K562 (cell line): Measurements from ENCODE around the gene POLR1A. TPM values are rescaled to one million over a fixed set of nuclear protein-coding genes. Genes with fewer than 3 reads are reported as not detected.
A peak's percentile ranks its signal among the peaks of the same experiment; 100 is the strongest.

Source experiments
- ATAC-seq: fragments of 200-7000 bp; cut with Tn5 transposase; 3 replicates; pipeline ENCODE4 v1.9.1; 2020; ENCODE audit warnings: moderate library complexity
- BruUV-seq: library from RNA; stranded (reverse); fragments of 400-500 nt; replicated peaks from 2 replicates; lab custom pipeline; 2021; lab: Mats Ljungman, UMichigan
- CTCF ChIA-PET: fragments of 300-600 bp; formaldehyde crosslinking; extraction: SDS; loops from one replicate; lab custom pipeline; 2021; ENCODE audit warnings: low intra/inter-chr PET ratio; lab: Yijun Ruan, JAX
- POLR2A ChIA-PET: fragments of 300-600, 350-650 bp; sonication (Branson Sonifier 250); formaldehyde crosslinking; extraction: SDS; loops from one replicate; lab custom pipeline; 2021; ENCODE audit warnings: antibody characterized with exemption, inconsistent platforms; lab: Yijun Ruan, JAX
- DNase-seq, 4 experiments: peaks; one replicate each; pipeline versions ENCODE4 v3.0.0 to v3.0.0-alpha.2; 2011 to 2018; ENCODE audit warnings: low spot score in 3 of 4, mixed read lengths in 3 of 4; ENCODE audit errors: extremely low read depth in 1 of 4
- FAIRE-seq: peaks from 2 replicates; lab custom pipeline; 2011; peaks lifted over from hg19 to GRCh38; lab: Jason Lieb, UNC
- H2AFZ ChIP-seq: 2 replicates; pipeline ENCODE4 v1.6.0; 2011; ENCODE audit warnings: low read depth, low read length, control low read depth, inconsistent platforms
- H3K27ac ChIP-seq: fragments of 200-600 bp; 3 replicates; pipeline ENCODE4 v1.8.0; 2011; ENCODE audit warnings: low read depth, mild to moderate bottlenecking, control low read depth, inconsistent platforms, low read length, moderate library complexity, mixed read lengths; ENCODE audit errors: extremely low read depth
- H3K27me3 ChIP-seq, 2 experiments: fragments of 300-600 bp in 1 of 2; 2 replicates in 1 of 2; 3 replicates in 1 of 2; pipeline versions ENCODE4 v1.6.0 to v1.8.0; 2011; ENCODE audit warnings: inconsistent platforms in 2 of 2, low read length in 2 of 2, mild to moderate bottlenecking in 1 of 2, mixed read lengths in 1 of 2, moderate library complexity in 1 of 2; ENCODE audit not compliant: control insufficient read depth in 2 of 2, insufficient read depth in 2 of 2
- H3K36me3 ChIP-seq: fragments of 300-600 bp; 3 replicates; pipeline ENCODE4 v1.8.0; 2011; ENCODE audit warnings: mild to moderate bottlenecking, low read length, inconsistent platforms; ENCODE audit not compliant: control insufficient read depth, insufficient read depth
- H3K4me1 ChIP-seq, 2 experiments: fragments of 200-600 bp in 1 of 2; replicated peaks in 1 of 2; 2 replicates in 1 of 2; 3 replicates in 1 of 2; pipeline versions ENCODE4 v1.5.1 to v1.8.0; 2011; ENCODE audit warnings: inconsistent platforms in 2 of 2, low read length in 2 of 2, mild to moderate bottlenecking in 1 of 2, mixed read lengths in 1 of 2, moderate library complexity in 1 of 2; ENCODE audit not compliant: control insufficient read depth in 2 of 2, insufficient read depth in 2 of 2
- H3K4me2 ChIP-seq: 2 replicates; pipeline ENCODE4 v1.6.1; 2011; ENCODE audit warnings: low read length, control low read depth, inconsistent platforms, mixed read lengths; ENCODE audit not compliant: insufficient read depth
- H3K4me3 ChIP-seq: fragments of 200-600 bp; sonication (generic), shearing (Covaris generic); 2 replicates; pipeline ENCODE4 v1.5.1; 2016; ENCODE audit warnings: control low read depth, inconsistent platforms
- H3K79me2 ChIP-seq: fragments of 200-600 bp; 3 replicates; pipeline ENCODE4 v1.8.0; 2011; ENCODE audit warnings: low read length, inconsistent platforms; ENCODE audit not compliant: control insufficient read depth, insufficient read depth
- H3K9ac ChIP-seq, 2 experiments: 2 replicates each; pipeline versions ENCODE4 v1.6.0 to v1.6.1; 2011; ENCODE audit warnings: low read depth in 2 of 2, low read length in 2 of 2, control low read depth in 1 of 2, inconsistent platforms in 1 of 2, mild to moderate bottlenecking in 1 of 2, mixed read lengths in 1 of 2; ENCODE audit not compliant: insufficient read depth in 1 of 2
- H3K9me1 ChIP-seq: one replicate; pipeline ENCODE4 v1.6.0; 2011; ENCODE audit warnings: inconsistent platforms, mild to moderate bottlenecking, low read length, moderate library complexity; ENCODE audit not compliant: control insufficient read depth, insufficient read depth
- H3K9me3 ChIP-seq: replicated peaks from 2 replicates; pipeline ENCODE4 v1.5.1; 2011; ENCODE audit warnings: low read depth, low read length, inconsistent platforms; ENCODE audit not compliant: control insufficient read depth, insufficient read depth
- H4K20me1 ChIP-seq: replicated peaks from 2 replicates; pipeline ENCODE4 v1.6.1; 2011; ENCODE audit warnings: low read length, inconsistent platforms, mixed read lengths; ENCODE audit not compliant: control insufficient read depth, insufficient read depth
- CC2D1A ChIP-seq: fragments of 450-650 bp; IDR thresholded peaks from 2 replicates; pipeline ENCODE4 v1.6.1; 2017; ENCODE audit warnings: mild to moderate bottlenecking
- CTCFL ChIP-seq: IDR thresholded peaks from 2 replicates; pipeline ENCODE4 v1.6.1; 2011; ENCODE audit warnings: borderline replicate concordance, low read depth, mild to moderate bottlenecking, moderate library complexity, low read length; ENCODE audit not compliant: insufficient read depth, poor library complexity, severe bottlenecking
- DMBX1 ChIP-seq: fragments of 250-450 bp; sonication (Bioruptor Pico); IDR thresholded peaks from 2 replicates; pipeline ENCODE4 v1.8.0; 2022; ENCODE audit warnings: inconsistent platforms, mild to moderate bottlenecking, moderate library complexity, borderline replicate concordance
- MAZ ChIP-seq, 2 experiments: fragments of 450-650 bp in 1 of 2; sonication (generic) in 1 of 2; formaldehyde crosslinking; IDR thresholded peaks in 1 of 2; conservative IDR thresholded peaks in 1 of 2; 2 replicates each; pipeline versions ENCODE4 v1.4.0 to v1.5.0; 2020; ENCODE audit warnings: mild to moderate bottlenecking in 1 of 2, missing genetic modification reagents in 1 of 2
- RB1 ChIP-seq: fragments of 450-650 bp; IDR thresholded peaks from 2 replicates; pipeline ENCODE4 v1.6.1; 2017; ENCODE audit warnings: low read depth, mild to moderate bottlenecking
- SMC3 ChIP-seq: conservative IDR thresholded peaks from 2 replicates; pipeline ENCODE4 v1.6.1; 2011; ENCODE audit warnings: low read depth, low read length, improper control_type of control experiment; ENCODE audit not compliant: insufficient read depth
- STAG1 ChIP-seq: sonication (generic); formaldehyde crosslinking; IDR thresholded peaks from 2 replicates; pipeline ENCODE4 v1.5.0; 2020; ENCODE audit warnings: missing genetic modification reagents, borderline replicate concordance
- TFAM ChIP-seq: fragments of 250-450 bp; sonication (Bioruptor Pico); conservative IDR thresholded peaks from 2 replicates; pipeline ENCODE4 v1.5.0; 2021; ENCODE audit warnings: mild to moderate bottlenecking, moderate library complexity
- ZNF174 ChIP-seq: fragments of 250-450 bp; sonication (Bioruptor Pico); IDR thresholded peaks from 2 replicates; pipeline ENCODE4 v1.4.0; 2020; ENCODE audit warnings: mild to moderate bottlenecking
- WGBS: fragments of 100-300 bp; shearing (Covaris generic); methylation state at CpG from one replicate; pipeline ENCODE4 v1.1.6; 2016; ENCODE audit warnings: low coverage, mixed read lengths; ENCODE audit not compliant: insufficient coverage; ENCODE audit errors: missing lambda C conversion rate; 5-methylcytosine and 5-hydroxymethylcytosine counted together
- in situ Hi-C: fragments of 300-500 bp; cut with MboI; formaldehyde crosslinking; loops from 4 replicates; pipeline ENCODE4 v1.15.0; 2018; ENCODE audit warnings: inconsistent platforms, mixed read lengths
- intact Hi-C: fragments of 100-400 bp; cut with micrococcal nuclease; formaldehyde crosslinking; loops from 2 replicates; pipeline ENCODE4 v1.14.2; 2022
- polyA plus RNA-seq, 8 experiments: library from polyadenylated mRNA; depleted of rRNA in 4 of 8; stranded (reverse) in 5 of 8; unstranded in 3 of 8; fragments of >200 nt; fragmentation: Nextera tagmentation in 2 of 8; fragmentation: Illumina TruSeq in 1 of 8; extraction: Ambion mirVana in 2 of 8; extraction: Trizol in 1 of 8; gene quantifications; 2 replicates each; pipeline versions ENCODE4 v1.2.1 to v1.2.3, GENCODE V29; 2011 to 2014; ENCODE audit warnings: inconsistent platforms in 1 of 8, missing spikeins in 1 of 8
- total RNA-seq, 7 experiments: library from RNA; depleted of rRNA in 6 of 7; stranded (reverse); fragments of >200 nt in 6 of 7; fragmentation: Illumina TruSeq in 2 of 7; extraction: Trizol in 2 of 7; gene quantifications; 2 replicates each; pipeline versions ENCODE4 v1.2.1 to v1.2.3, GENCODE V29; 2011 to 2021; ENCODE audit warnings: low replicate concordance in 1 of 7
- TF ChIP-seq, protein P1 (sequence below): fragments of 450-650 bp; formaldehyde crosslinking; IDR thresholded peaks from 2 replicates; pipeline ENCODE4 v1.4.0; 2020; ENCODE audit warnings: mild to moderate bottlenecking, moderate library complexity

POLR1A gene
- total and polyA plus RNA-seq, 9 of the 15 experiments (the other 6 are each of a cell fraction or from before 2014, with no cell fraction given): 3.0 to 72.1 (median 21.8) TPM

- Histone ChIP-seq H3K4me2 (no peak overlapping the region), H3K79me2 (no peaks in the 10 kb centered on the region), H3K9ac (no peak overlapping the region), H3K4me3 (no peak overlapping the region), H4K20me1 (no peaks in the 10 kb centered on the region), H2AFZ (no peak overlapping the region), H3K9me1 (no peaks in the 10 kb centered on the region), H3K36me3 (peaks cover 96% of the 10 kb centered on the region), H3K9me3 (no peaks in the 10 kb centered on the region), H3K27me3 (no peaks in the 10 kb centered on the region), H3K4me1 (no peaks in the 10 kb centered on the region; a peak in 1 of 5 replicates), H3K27ac (no peak overlapping the region)
- intact Hi-C loops (loop anchor here (5.0 kb wide), 2 partner anchors 52 to 192 kb away; partner anchors contain the start of gene ST3GAL5), in situ Hi-C loops (loop anchor here (5.0 kb wide), 1 partner anchor 252 kb away; no protein-coding TSS in a partner anchor)
- peak in 1 of 4 experiments; percentile 32 for DNase-seq
- no TSS peak for BruUV-seq
- peak; percentile 82 for ATAC-seq
- ChIA-PET POLR2A (interaction anchor here (0.8 to 2.5 kb wide), 3 partner anchors 190 to 251 kb away, joined by 3 to 9 read pairs (median 5); partner anchors contain the start of gene ST3GAL5), CTCF (interaction anchor here (0.6 to 5.2 kb wide), 6 partner anchors 73 to 349 kb away, joined by 3 to 129 read pairs (median 9); partner anchors contain the start of gene ST3GAL5)
- FAIRE-seq: peak; percentile 35
- WGBS: 76% methylated on average over 7 of the region's 7 CpGs
- TF ChIP-seq MAZ (CRISPR knock-in tag; conservative IDR thresholded peaks at IDR 0.05 in 1 of 2, IDR thresholded peaks at IDR 0.05 in 1 of 2): 0 out of 4 replicates have a peak, but pooled peaks of 1 of the 2 experiments have one; percentile 13
- TF ChIP-seq STAG1: peak; percentile 60; the same call in 1 of the 2 replicates
- no peak for TF ChIP-seq CTCFL
- TF ChIP-seq RB1: 0 out of 2 replicates have a peak, but pooled peaks have one; percentile 16
- TF ChIP-seq, protein P1, sequence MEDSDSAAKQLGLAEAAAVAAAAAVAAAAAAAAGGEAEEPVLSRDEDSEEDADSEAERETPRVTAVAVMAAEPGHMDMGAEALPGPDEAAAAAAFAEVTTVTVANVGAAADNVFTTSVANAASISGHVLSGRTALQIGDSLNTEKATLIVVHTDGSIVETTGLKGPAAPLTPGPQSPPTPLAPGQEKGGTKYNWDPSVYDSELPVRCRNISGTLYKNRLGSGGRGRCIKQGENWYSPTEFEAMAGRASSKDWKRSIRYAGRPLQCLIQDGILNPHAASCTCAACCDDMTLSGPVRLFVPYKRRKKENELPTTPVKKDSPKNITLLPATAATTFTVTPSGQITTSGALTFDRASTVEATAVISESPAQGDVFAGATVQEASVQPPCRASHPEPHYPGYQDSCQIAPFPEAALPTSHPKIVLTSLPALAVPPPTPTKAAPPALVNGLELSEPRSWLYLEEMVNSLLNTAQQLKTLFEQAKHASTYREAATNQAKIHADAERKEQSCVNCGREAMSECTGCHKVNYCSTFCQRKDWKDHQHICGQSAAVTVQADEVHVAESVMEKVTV: peak; percentile 83
- TF ChIP-seq DMBX1: no peak
- TF ChIP-seq SMC3: peak; percentile 42
- no peak for TF ChIP-seq TFAM
- TF ChIP-seq CC2D1A: no peak
- no peak for TF ChIP-seq ZNF174 (CRISPR knock-in tag)
Measured at GRCh38 chr2:86078774-86079545, 26.7 kb downstream of the POLR1A start.
